Measurements from ENCODE around the gene OTUD7B.

OTUD7B gene

GRCh38 chr1:150020711-150021110 lies 10.2 kb upstream of the OTUD7B start:
- Mint-ChIP-seq H3K4me3 (no peak overlapping the region), H3K9me3 (no peaks in the 10 kb centered on the region), H3K36me3 (ENCODE audit: insufficient read depth) (no peaks in the 10 kb centered on the region), H3K4me1 (no peaks in the 10 kb centered on the region), H3K27me3 (no peaks in the 10 kb centered on the region), H3K27ac (ENCODE audit: low read depth) (no peak overlapping the region)
- ATAC-seq (replicated peaks; ENCODE audit: extremely low read depth, poor library complexity, severe bottlenecking), result no peak
- no peak for DNase-seq (ENCODE audit: low spot score in 2 of 2)

- Mint-ChIP-seq H3K4me1 (no peaks in the 10 kb centered on the region), H3K27me3 (no peaks in the 10 kb centered on the region), H3K9me3 (no peaks in the 10 kb centered on the region), H3K27ac (ENCODE audit: low read depth) (no peak overlapping the region), H3K36me3 (ENCODE audit: insufficient read depth) (no peaks in the 10 kb centered on the region), H3K4me3 (no peak overlapping the region)
- DNase-seq (ENCODE audit: low spot score in 2 of 2) (no peak), ATAC-seq (replicated peaks; ENCODE audit: extremely low read depth, poor library complexity, severe bottlenecking) (no peak)
Measured at GRCh38 chr1:150018165-150018564, 7.6 kb upstream of the OTUD7B start.

- Mint-ChIP-seq H3K27me3 (no peaks in the 10 kb centered on the region), H3K9me3 (no peaks in the 10 kb centered on the region), H3K36me3 (ENCODE audit: insufficient read depth) (no peaks in the 10 kb centered on the region), H3K4me1 (no peaks in the 10 kb centered on the region), H3K4me3 (no peak overlapping the region), H3K27ac (ENCODE audit: low read depth) (no peak overlapping the region)
- ATAC-seq (replicated peaks; ENCODE audit: extremely low read depth, poor library complexity, severe bottlenecking), result no peak
- DNase-seq (ENCODE audit: low spot score in 2 of 2), result no peak
Measured at GRCh38 chr1:150017206-150017750, 6.8 kb upstream of the OTUD7B start.

GRCh38 chr1:150015651-150016131 lies 5.2 kb upstream of the OTUD7B start:
- Mint-ChIP-seq H3K4me1 (peaks cover 6% of the 10 kb centered on the region), H3K4me3 (no peak overlapping the region), H3K27me3 (no peaks in the 10 kb centered on the region), H3K9me3 (no peaks in the 10 kb centered on the region), H3K36me3 (ENCODE audit: insufficient read depth) (no peaks in the 10 kb centered on the region), H3K27ac (ENCODE audit: low read depth) (no peak overlapping the region)
- DNase-seq (ENCODE audit: low spot score in 2 of 2) (no peak), ATAC-seq (replicated peaks; ENCODE audit: extremely low read depth, poor library complexity, severe bottlenecking) (no peak)

- Mint-ChIP-seq H3K4me3 (no peak overlapping the region), H3K4me1 (peaks cover 29% of the 10 kb centered on the region), H3K27ac (ENCODE audit: low read depth) (no peak overlapping the region), H3K27me3 (no peaks in the 10 kb centered on the region), H3K9me3 (no peaks in the 10 kb centered on the region), H3K36me3 (ENCODE audit: insufficient read depth) (peaks cover 2% of the 10 kb centered on the region)
- no peak for ATAC-seq (replicated peaks; ENCODE audit: extremely low read depth, poor library complexity, severe bottlenecking)
- no peak for DNase-seq (ENCODE audit: low spot score in 2 of 2)
Measured at GRCh38 chr1:150012611-150013010, 2.1 kb upstream of the OTUD7B start.

- Mint-ChIP-seq H3K36me3 (ENCODE audit: insufficient read depth) (peaks cover 6% of the 10 kb centered on the region), H3K9me3 (no peaks in the 10 kb centered on the region), H3K27ac (ENCODE audit: low read depth) (peak overlapping the region; percentile 98), H3K4me3 (peak overlapping the region; percentile 96), H3K4me1 (peaks cover 39% of the 10 kb centered on the region), H3K27me3 (no peaks in the 10 kb centered on the region)
- ATAC-seq (replicated peaks; ENCODE audit: extremely low read depth, poor library complexity, severe bottlenecking) (peak; percentile 42), DNase-seq (ENCODE audit: low spot score in 2 of 2) (no peak)
Measured at GRCh38 chr1:150009604-150010392, 728 bp downstream of the OTUD7B start.

DNA sequence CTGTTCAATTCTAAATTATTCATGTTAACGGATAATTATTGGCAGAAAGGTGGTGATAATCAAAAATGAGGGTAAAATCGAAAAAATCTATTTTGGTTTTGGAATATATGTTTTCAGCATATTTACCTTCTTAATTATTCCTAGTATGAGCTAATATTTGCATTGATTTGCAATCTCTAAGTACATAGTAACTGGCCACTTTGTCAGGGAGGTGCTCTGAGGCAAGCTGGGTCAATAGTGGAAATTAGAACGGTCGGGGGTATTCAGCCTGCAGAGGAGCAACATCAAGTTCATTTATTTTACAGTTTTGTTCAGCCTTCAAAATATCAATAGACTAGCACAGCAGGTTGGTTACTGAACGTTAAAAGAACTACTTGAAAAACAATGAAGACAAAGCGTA lies 1.8 kb downstream of the OTUD7B start:
- Mint-ChIP-seq H3K4me1 (peaks cover 43% of the 10 kb centered on the region), H3K4me3 (peak overlapping the region; percentile 96), H3K9me3 (no peaks in the 10 kb centered on the region), H3K27me3 (no peaks in the 10 kb centered on the region), H3K27ac (ENCODE audit: low read depth) (no peak overlapping the region), H3K36me3 (ENCODE audit: insufficient read depth) (peaks cover 6% of the 10 kb centered on the region)
- DNase-seq (ENCODE audit: low spot score in 2 of 2) (no peak), ATAC-seq (replicated peaks; ENCODE audit: extremely low read depth, poor library complexity, severe bottlenecking) (no peak)

GRCh38 chr1:150006881-150007421 lies 3.6 kb downstream of the OTUD7B start:
- Mint-ChIP-seq H3K4me3 (no peak overlapping the region), H3K27ac (ENCODE audit: low read depth) (no peak overlapping the region), H3K9me3 (no peaks in the 10 kb centered on the region), H3K36me3 (ENCODE audit: insufficient read depth) (peaks cover 7% of the 10 kb centered on the region), H3K27me3 (no peaks in the 10 kb centered on the region), H3K4me1 (peaks cover 49% of the 10 kb centered on the region)
- no peak for ATAC-seq (replicated peaks; ENCODE audit: extremely low read depth, poor library complexity, severe bottlenecking)
- no peak for DNase-seq (ENCODE audit: low spot score in 2 of 2)

DNA sequence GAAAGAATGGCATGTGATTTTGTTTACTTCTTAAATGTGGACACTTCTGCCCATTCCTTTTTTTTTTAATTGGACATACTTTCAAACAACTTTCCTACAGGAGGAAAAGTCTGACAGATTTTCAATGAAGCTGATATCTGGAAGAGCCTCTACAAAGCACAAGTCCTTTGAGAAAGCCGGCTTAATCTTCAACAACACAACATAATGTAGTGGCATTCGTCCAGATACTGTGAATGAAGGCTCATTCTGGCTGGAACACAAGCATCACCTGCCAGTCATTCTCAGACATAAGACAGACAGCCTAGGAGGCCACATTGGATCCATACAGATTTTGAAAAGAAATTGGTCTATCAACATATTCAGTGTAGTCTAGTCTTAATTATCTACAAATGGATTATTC lies 4.9 kb downstream of the OTUD7B start:
- no peak for ATAC-seq (replicated peaks; ENCODE audit: extremely low read depth, poor library complexity, severe bottlenecking)
- no peak overlapping the region for H3K27ac Mint-ChIP-seq (ENCODE audit: low read depth)
- DNase-seq (ENCODE audit: low spot score in 2 of 2), result no peak
- H3K4me1 Mint-ChIP-seq, result peaks cover 43% of the 10 kb centered on the region
- peaks cover 7% of the 10 kb centered on the region for H3K36me3 Mint-ChIP-seq (ENCODE audit: insufficient read depth)
- no peaks in the 10 kb centered on the region for H3K9me3 Mint-ChIP-seq
- no peak overlapping the region for H3K4me3 Mint-ChIP-seq
- no peaks in the 10 kb centered on the region for H3K27me3 Mint-ChIP-seq

DNA sequence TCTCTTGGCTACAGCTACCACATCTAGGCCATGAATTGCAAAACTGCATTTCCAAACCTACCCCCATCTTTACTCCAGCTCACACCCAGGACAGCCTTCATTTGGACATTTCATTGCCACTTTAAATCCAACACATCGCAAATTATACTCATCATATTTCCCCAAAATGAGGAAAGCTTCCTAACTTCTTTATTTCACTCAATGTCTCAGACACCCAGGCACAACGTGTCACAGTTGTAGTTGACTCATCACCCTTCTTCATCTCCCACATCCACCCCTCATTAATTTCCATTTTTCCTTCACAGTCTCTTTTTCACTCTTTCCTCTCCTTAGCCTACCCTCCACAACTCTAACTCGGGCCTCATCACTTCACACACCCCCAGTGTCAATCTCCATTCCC lies 6.7 kb downstream of the OTUD7B start:
- Mint-ChIP-seq H3K36me3 (ENCODE audit: insufficient read depth) (peaks cover 7% of the 10 kb centered on the region), H3K9me3 (no peaks in the 10 kb centered on the region), H3K4me1 (peaks cover 33% of the 10 kb centered on the region), H3K4me3 (no peak overlapping the region), H3K27me3 (no peaks in the 10 kb centered on the region), H3K27ac (ENCODE audit: low read depth) (no peak overlapping the region)
- no peak for DNase-seq (ENCODE audit: low spot score in 2 of 2)
- no peak for ATAC-seq (replicated peaks; ENCODE audit: extremely low read depth, poor library complexity, severe bottlenecking)

GRCh38 chr1:150002217-150002616 lies 8.3 kb downstream of the OTUD7B start:
- Mint-ChIP-seq H3K9me3 (no peaks in the 10 kb centered on the region), H3K4me1 (peaks cover 36% of the 10 kb centered on the region), H3K36me3 (ENCODE audit: insufficient read depth) (peaks cover 6% of the 10 kb centered on the region), H3K27me3 (no peaks in the 10 kb centered on the region), H3K4me3 (no peak overlapping the region), H3K27ac (ENCODE audit: low read depth) (no peak overlapping the region)
- DNase-seq (ENCODE audit: low spot score in 2 of 2) (no peak), ATAC-seq (replicated peaks; ENCODE audit: extremely low read depth, poor library complexity, severe bottlenecking) (no peak)

GRCh38 chr1:150001415-150001814 lies 9.1 kb downstream of the OTUD7B start:
- no peak for ATAC-seq (replicated peaks; ENCODE audit: extremely low read depth, poor library complexity, severe bottlenecking)
- no peak overlapping the region for H3K27ac Mint-ChIP-seq (ENCODE audit: low read depth)
- no peaks in the 10 kb centered on the region for H3K27me3 Mint-ChIP-seq
- H3K9me3 Mint-ChIP-seq, result no peaks in the 10 kb centered on the region
- no peak for DNase-seq (ENCODE audit: low spot score in 2 of 2)
- H3K4me1 Mint-ChIP-seq, result peaks cover 34% of the 10 kb centered on the region
- no peak overlapping the region for H3K4me3 Mint-ChIP-seq
- H3K36me3 Mint-ChIP-seq (ENCODE audit: insufficient read depth), result peaks cover 3% of the 10 kb centered on the region
